ENCODE results near the gene RTN4. TPM values are rescaled to one million over a fixed set of nuclear protein-coding genes. Genes with fewer than 3 reads are reported as not detected.
A peak's percentile ranks its signal among the peaks of the same experiment; 100 is the strongest.
"Not testable (repeated sequence)": the region's sequence is repeated elsewhere in the genome, so short reads cannot be mapped to it uniquely, and the experiment has no call there.

RTN4 gene
- polyA plus RNA-seq, 3 donors from 2014 or later, result 75.8 to 173 (median 152) TPM

- no peaks in the 10 kb centered on the region for H3K36me3 Mint-ChIP-seq
- peaks cover 13 to 20% of the 10 kb centered on the region in 2 donors for H3K4me1 Mint-ChIP-seq
- H3K27me3 Mint-ChIP-seq (ENCODE audit: low read depth in 3 of 3), result no peaks in the 10 kb centered on the region
- no peaks in the 10 kb centered on the region for H3K9me3 Mint-ChIP-seq
- no peak overlapping the region for H3K27ac Mint-ChIP-seq
- no peak for DNase-seq
- H3K4me3 Mint-ChIP-seq, result no peak overlapping the region
Measured at GRCh38 chr2:55057474-55057873, 7.2 kb upstream of the RTN4 start.

GRCh38 chr2:55056024-55056521 is 5.8 kb upstream of the RTN4 start:
- no peaks in the 10 kb centered on the region for H3K27me3 Mint-ChIP-seq (ENCODE audit: low read depth in 3 of 3)
- no peaks in the 10 kb centered on the region for H3K36me3 Mint-ChIP-seq
- peaks cover 26 to 34% of the 10 kb centered on the region in 2 donors for H3K4me1 Mint-ChIP-seq
- no peak overlapping the region for H3K4me3 Mint-ChIP-seq
- H3K27ac Mint-ChIP-seq, result no peak overlapping the region
- DNase-seq, result no peak
- no peaks in the 10 kb centered on the region for H3K9me3 Mint-ChIP-seq

GRCh38 chr2:55054106-55054875 is 4.0 kb upstream of the RTN4 start:
- no peak for DNase-seq
- Mint-ChIP-seq H3K27me3 (ENCODE audit: low read depth in 3 of 3) (peaks cover 3 to 10% (median 6%) of the 10 kb centered on the region in 3 donors), H3K27ac (peak overlapping the region in 3 of 6 donors; percentile 22 to 80 (median 64)), H3K36me3 (no peaks in the 10 kb centered on the region), H3K4me3 (peak overlapping the region in 1 of 5 donors; percentile 21), H3K9me3 (no peaks in the 10 kb centered on the region), H3K4me1 (peaks cover 37 to 44% of the 10 kb centered on the region in 2 donors)

- H3K27ac Mint-ChIP-seq, result peak overlapping the region in 1 of 6 donors; percentile 79
- not testable (repeated sequence) for H3K4me3 Mint-ChIP-seq, DNase-seq, H3K36me3 Mint-ChIP-seq, H3K9me3 Mint-ChIP-seq
- H3K27me3 Mint-ChIP-seq (ENCODE audit: low read depth in 3 of 3), result peaks cover 6 to 13% (median 11%) of the 10 kb centered on the region in 3 donors
- H3K4me1 Mint-ChIP-seq, result peaks cover 46 to 55% of the 10 kb centered on the region in 2 donors
Measured at GRCh38 chr2:55053225-55053624, 3.0 kb upstream of the RTN4 start.

- peak in 1 of 3 donors; percentile 17 for DNase-seq
- Mint-ChIP-seq H3K27me3 (ENCODE audit: low read depth in 3 of 3) (peaks cover 6 to 13% (median 11%) of the 10 kb centered on the region in 3 donors), H3K4me3 (peak overlapping the region; percentile 59 to 100 (median 63)), H3K27ac (peak overlapping the region; percentile 66 to 95 (median 84)), H3K9me3 (no peaks in the 10 kb centered on the region), H3K36me3 (no peaks in the 10 kb centered on the region), H3K4me1 (peaks cover 53 to 63% of the 10 kb centered on the region in 2 donors)
Measured at GRCh38 chr2:55052129-55053061, 2.1 kb upstream of the RTN4 start.

- peak overlapping the region; percentile 95 to 100 (median 99) for H3K27ac Mint-ChIP-seq
- no peaks in the 10 kb centered on the region for H3K36me3 Mint-ChIP-seq
- H3K9me3 Mint-ChIP-seq, result no peaks in the 10 kb centered on the region
- peak overlapping the region; percentile 95 to 100 (median 100) for H3K4me3 Mint-ChIP-seq
- peaks cover 64 to 74% of the 10 kb centered on the region in 2 donors for H3K4me1 Mint-ChIP-seq
- H3K27me3 Mint-ChIP-seq (ENCODE audit: low read depth in 3 of 3), result peaks cover 6 to 13% (median 11%) of the 10 kb centered on the region in 3 donors
- peak in 2 of 3 donors; percentile 12 to 20 for DNase-seq
Measured at GRCh38 chr2:55051026-55051866, 995 bp upstream of the RTN4 start.

- peaks cover 75 to 88% of the 10 kb centered on the region in 2 donors for H3K4me1 Mint-ChIP-seq
Measured at GRCh38 chr2:55049821-55050099, 491 bp downstream of the RTN4 start.

GRCh38 chr2:55049043-55049820 is 1.0 kb downstream of the RTN4 start:
- Mint-ChIP-seq H3K9me3 (no peaks in the 10 kb centered on the region), H3K27ac (peak overlapping the region; percentile 86 to 96 (median 90)), H3K36me3 (no peaks in the 10 kb centered on the region), H3K4me3 (peak overlapping the region; percentile 90 to 100 (median 100)), H3K4me1 (peaks cover 72 to 84% of the 10 kb centered on the region in 2 donors), H3K27me3 (ENCODE audit: low read depth in 3 of 3) (peaks cover 6 to 13% (median 11%) of the 10 kb centered on the region in 3 donors)
- DNase-seq, result peak; percentile 49 to 55 (median 54)

More at GRCh38 chr2:55049821-55050099, 491 bp downstream of the RTN4 start:
- Mint-ChIP-seq H3K27me3 (ENCODE audit: low read depth in 3 of 3) (peaks cover 6 to 13% (median 11%) of the 10 kb centered on the region in 3 donors), H3K27ac (peak overlapping the region in 3 of 6 donors; percentile 95 to 99 (median 99)), H3K9me3 (no peaks in the 10 kb centered on the region), H3K36me3 (no peaks in the 10 kb centered on the region), H3K4me3 (peak overlapping the region; percentile 30 to 100 (median 100))
- DNase-seq, result peak in 1 of 3 donors; percentile 19

- DNase-seq, result no peak
- peak overlapping the region; percentile 90 to 100 (median 100) for H3K4me3 Mint-ChIP-seq
- H3K27ac Mint-ChIP-seq, result peak overlapping the region; percentile 86 to 96 (median 90)
- peaks cover 71 to 78% of the 10 kb centered on the region in 2 donors for H3K4me1 Mint-ChIP-seq
- peaks cover 6 to 13% (median 11%) of the 10 kb centered on the region in 3 donors for H3K27me3 Mint-ChIP-seq (ENCODE audit: low read depth in 3 of 3)
- H3K36me3 Mint-ChIP-seq, result no peaks in the 10 kb centered on the region
- H3K9me3 Mint-ChIP-seq, result no peaks in the 10 kb centered on the region
Measured at GRCh38 chr2:55048508-55049042, 1.7 kb downstream of the RTN4 start.

- H3K36me3 Mint-ChIP-seq, result no peaks in the 10 kb centered on the region
- peaks cover 76 to 79% of the 10 kb centered on the region in 2 donors for H3K4me1 Mint-ChIP-seq
- H3K27ac Mint-ChIP-seq, result peak overlapping the region; percentile 68 to 95 (median 84)
- peaks cover 6 to 13% (median 11%) of the 10 kb centered on the region in 3 donors for H3K27me3 Mint-ChIP-seq (ENCODE audit: low read depth in 3 of 3)
- no peaks in the 10 kb centered on the region for H3K9me3 Mint-ChIP-seq
- H3K4me3 Mint-ChIP-seq, result peak overlapping the region; percentile 84 to 100 (median 96)
- no peak for DNase-seq
Measured at GRCh38 chr2:55047677-55048299, 2.5 kb downstream of the RTN4 start.

GRCh38 chr2:55045780-55046179 is 4.5 kb downstream of the RTN4 start:
- Mint-ChIP-seq H3K27ac (peak overlapping the region in 1 of 6 donors; percentile 15), H3K27me3 (ENCODE audit: low read depth in 3 of 3) (peaks cover 6 to 13% (median 11%) of the 10 kb centered on the region in 3 donors), H3K36me3 (no peaks in the 10 kb centered on the region), H3K4me1 (peaks cover 63 to 79% of the 10 kb centered on the region in 2 donors), H3K9me3 (no peaks in the 10 kb centered on the region), H3K4me3 (peak overlapping the region in 1 of 5 donors; percentile 8)
- DNase-seq, result no peak

GRCh38 chr2:55043841-55044240 is 6.4 kb downstream of the RTN4 start:
- Mint-ChIP-seq H3K4me3 (no peak overlapping the region), H3K9me3 (peaks cover 0 to 4% (median 0%) of the 10 kb centered on the region in 6 donors), H3K36me3 (no peaks in the 10 kb centered on the region), H3K4me1 (peaks cover 59 to 87% of the 10 kb centered on the region in 2 donors), H3K27ac (no peak overlapping the region), H3K27me3 (ENCODE audit: low read depth in 3 of 3) (peaks cover 0 to 4% (median under 1%) of the 10 kb centered on the region in 3 donors)
- no peak for DNase-seq

All from immature natural killer cell (primary cell).